ENCODE data around the gene SLC38A11.

- TF ChIP-seq, protein P1, sequence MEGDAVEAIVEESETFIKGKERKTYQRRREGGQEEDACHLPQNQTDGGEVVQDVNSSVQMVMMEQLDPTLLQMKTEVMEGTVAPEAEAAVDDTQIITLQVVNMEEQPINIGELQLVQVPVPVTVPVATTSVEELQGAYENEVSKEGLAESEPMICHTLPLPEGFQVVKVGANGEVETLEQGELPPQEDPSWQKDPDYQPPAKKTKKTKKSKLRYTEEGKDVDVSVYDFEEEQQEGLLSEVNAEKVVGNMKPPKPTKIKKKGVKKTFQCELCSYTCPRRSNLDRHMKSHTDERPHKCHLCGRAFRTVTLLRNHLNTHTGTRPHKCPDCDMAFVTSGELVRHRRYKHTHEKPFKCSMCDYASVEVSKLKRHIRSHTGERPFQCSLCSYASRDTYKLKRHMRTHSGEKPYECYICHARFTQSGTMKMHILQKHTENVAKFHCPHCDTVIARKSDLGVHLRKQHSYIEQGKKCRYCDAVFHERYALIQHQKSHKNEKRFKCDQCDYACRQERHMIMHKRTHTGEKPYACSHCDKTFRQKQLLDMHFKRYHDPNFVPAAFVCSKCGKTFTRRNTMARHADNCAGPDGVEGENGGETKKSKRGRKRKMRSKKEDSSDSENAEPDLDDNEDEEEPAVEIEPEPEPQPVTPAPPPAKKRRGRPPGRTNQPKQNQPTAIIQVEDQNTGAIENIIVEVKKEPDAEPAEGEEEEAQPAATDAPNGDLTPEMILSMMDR (conservative IDR thresholded peaks at IDR 0.05), result no peak
- no peak for TF ChIP-seq ZFX (IDR thresholded peaks at IDR 0.05)
Measured at GRCh38 chr2:164967781-164968228, 12.5 kb upstream of the SLC38A11 start.
